K562 (cell line): ENCODE measurements around the gene FGD6. TPM values are rescaled to one million over a fixed set of nuclear protein-coding genes. Genes with fewer than 3 reads are reported as not detected.

Source experiments
- ATAC-seq: fragments of 200-7000 bp; cut with Tn5 transposase; 3 replicates; pipeline ENCODE4 v1.9.1; 2020; ENCODE audit warnings: moderate library complexity
- BruUV-seq: library from RNA; stranded (reverse); fragments of 400-500 nt; replicated peaks from 2 replicates; lab custom pipeline; 2021; lab: Mats Ljungman, UMichigan
- CTCF ChIA-PET: fragments of 300-600 bp; formaldehyde crosslinking; extraction: SDS; loops from one replicate; lab custom pipeline; 2021; ENCODE audit warnings: low intra/inter-chr PET ratio; lab: Yijun Ruan, JAX
- POLR2A ChIA-PET: fragments of 300-600, 350-650 bp; sonication (Branson Sonifier 250); formaldehyde crosslinking; extraction: SDS; loops from one replicate; lab custom pipeline; 2021; ENCODE audit warnings: antibody characterized with exemption, inconsistent platforms; lab: Yijun Ruan, JAX
- DNase-seq, 4 experiments: peaks; one replicate each; pipeline versions ENCODE4 v3.0.0 to v3.0.0-alpha.2; 2011 to 2018; ENCODE audit warnings: low spot score in 3 of 4, mixed read lengths in 3 of 4; ENCODE audit errors: extremely low read depth in 1 of 4
- FAIRE-seq: peaks from 2 replicates; lab custom pipeline; 2011; peaks lifted over from hg19 to GRCh38; lab: Jason Lieb, UNC
- H2AFZ ChIP-seq: 2 replicates; pipeline ENCODE4 v1.6.0; 2011; ENCODE audit warnings: low read depth, low read length, control low read depth, inconsistent platforms
- H3K27ac ChIP-seq: fragments of 200-600 bp; 3 replicates; pipeline ENCODE4 v1.8.0; 2011; ENCODE audit warnings: low read depth, mild to moderate bottlenecking, control low read depth, inconsistent platforms, low read length, moderate library complexity, mixed read lengths; ENCODE audit errors: extremely low read depth
- H3K27me3 ChIP-seq, 2 experiments: fragments of 300-600 bp in 1 of 2; 2 replicates in 1 of 2; 3 replicates in 1 of 2; pipeline versions ENCODE4 v1.6.0 to v1.8.0; 2011; ENCODE audit warnings: inconsistent platforms in 2 of 2, low read length in 2 of 2, mild to moderate bottlenecking in 1 of 2, mixed read lengths in 1 of 2, moderate library complexity in 1 of 2; ENCODE audit not compliant: control insufficient read depth in 2 of 2, insufficient read depth in 2 of 2
- H3K36me3 ChIP-seq: fragments of 300-600 bp; 3 replicates; pipeline ENCODE4 v1.8.0; 2011; ENCODE audit warnings: mild to moderate bottlenecking, low read length, inconsistent platforms; ENCODE audit not compliant: control insufficient read depth, insufficient read depth
- H3K4me1 ChIP-seq, 2 experiments: fragments of 200-600 bp in 1 of 2; replicated peaks in 1 of 2; 2 replicates in 1 of 2; 3 replicates in 1 of 2; pipeline versions ENCODE4 v1.5.1 to v1.8.0; 2011; ENCODE audit warnings: inconsistent platforms in 2 of 2, low read length in 2 of 2, mild to moderate bottlenecking in 1 of 2, mixed read lengths in 1 of 2, moderate library complexity in 1 of 2; ENCODE audit not compliant: control insufficient read depth in 2 of 2, insufficient read depth in 2 of 2
- H3K4me2 ChIP-seq: 2 replicates; pipeline ENCODE4 v1.6.1; 2011; ENCODE audit warnings: low read length, control low read depth, inconsistent platforms, mixed read lengths; ENCODE audit not compliant: insufficient read depth
- H3K4me3 ChIP-seq: fragments of 200-600 bp; sonication (generic), shearing (Covaris generic); 2 replicates; pipeline ENCODE4 v1.5.1; 2016; ENCODE audit warnings: control low read depth, inconsistent platforms
- H3K79me2 ChIP-seq: fragments of 200-600 bp; 3 replicates; pipeline ENCODE4 v1.8.0; 2011; ENCODE audit warnings: low read length, inconsistent platforms; ENCODE audit not compliant: control insufficient read depth, insufficient read depth
- H3K9ac ChIP-seq, 2 experiments: 2 replicates each; pipeline versions ENCODE4 v1.6.0 to v1.6.1; 2011; ENCODE audit warnings: low read depth in 2 of 2, low read length in 2 of 2, control low read depth in 1 of 2, inconsistent platforms in 1 of 2, mild to moderate bottlenecking in 1 of 2, mixed read lengths in 1 of 2; ENCODE audit not compliant: insufficient read depth in 1 of 2
- H3K9me1 ChIP-seq: one replicate; pipeline ENCODE4 v1.6.0; 2011; ENCODE audit warnings: inconsistent platforms, mild to moderate bottlenecking, low read length, moderate library complexity; ENCODE audit not compliant: control insufficient read depth, insufficient read depth
- H3K9me3 ChIP-seq: replicated peaks from 2 replicates; pipeline ENCODE4 v1.5.1; 2011; ENCODE audit warnings: low read depth, low read length, inconsistent platforms; ENCODE audit not compliant: control insufficient read depth, insufficient read depth
- H4K20me1 ChIP-seq: replicated peaks from 2 replicates; pipeline ENCODE4 v1.6.1; 2011; ENCODE audit warnings: low read length, inconsistent platforms, mixed read lengths; ENCODE audit not compliant: control insufficient read depth, insufficient read depth
- HDAC2 ChIP-seq: fragments of 450-650 bp; IDR thresholded peaks from 2 replicates; pipeline ENCODE4 v1.6.1; 2016; ENCODE audit warnings: mild to moderate bottlenecking
- IFI16 ChIP-seq: fragments of 250-450 bp; sonication (Bioruptor Pico); IDR thresholded peaks from 2 replicates; pipeline ENCODE4 v2.1.2; 2022; ENCODE audit warnings: mild to moderate bottlenecking, inconsistent platforms
- KAT2B ChIP-seq: IDR thresholded peaks from one replicate; pipeline ENCODE4 v1.6.1; 2012; ENCODE audit warnings: low read depth, mild to moderate bottlenecking, control low read depth, inconsistent platforms, low read length, moderate library complexity
- MAZ ChIP-seq, 2 experiments: fragments of 450-650 bp in 1 of 2; sonication (generic) in 1 of 2; formaldehyde crosslinking; IDR thresholded peaks in 1 of 2; conservative IDR thresholded peaks in 1 of 2; 2 replicates each; pipeline versions ENCODE4 v1.4.0 to v1.5.0; 2020; ENCODE audit warnings: mild to moderate bottlenecking in 1 of 2, missing genetic modification reagents in 1 of 2
- MYBL2 ChIP-seq, 2 experiments: fragments of 450-650 bp in 1 of 2; sonication (generic) in 1 of 2; formaldehyde crosslinking in 1 of 2; IDR thresholded peaks; 2 replicates each; pipeline versions ENCODE4 v1.6.1 to v1.8.1; 2017 to 2022; ENCODE audit warnings: borderline replicate concordance in 1 of 2, inconsistent platforms in 1 of 2, low read depth in 1 of 2, mild to moderate bottlenecking in 1 of 2, missing genetic modification reagents in 1 of 2, moderate library complexity in 1 of 2
- NBN ChIP-seq: fragments of 450-650 bp; IDR thresholded peaks from 2 replicates; pipeline ENCODE4 v1.6.1; 2016; ENCODE audit warnings: low read depth, mild to moderate bottlenecking
- NCOA2 ChIP-seq, 2 experiments: fragments of 450-650 bp; IDR thresholded peaks; 2 replicates each; pipeline ENCODE4 v1.6.1; 2018; ENCODE audit warnings: mild to moderate bottlenecking in 2 of 2, moderate library complexity in 1 of 2; ENCODE audit not compliant: partially characterized antibody in 2 of 2
- NR4A1 ChIP-seq, 2 experiments: fragments of 250-450 bp in 1 of 2; fragments of 450-650 bp in 1 of 2; sonication (Bioruptor Pico) in 1 of 2; IDR thresholded peaks; 2 replicates each; pipeline versions ENCODE4 v1.4.0 to v1.6.1; 2016 to 2020; ENCODE audit warnings: mild to moderate bottlenecking in 2 of 2, missing compliant biosample characterization in 1 of 2, missing genetic modification characterization in 1 of 2, moderate library complexity in 1 of 2
- SAP30 ChIP-seq: fragments of 200-600 bp; sonication (generic); IDR thresholded peaks from 2 replicates; pipeline ENCODE4 v1.6.1; 2012; ENCODE audit warnings: borderline replicate concordance, low read depth, mild to moderate bottlenecking, moderate library complexity, low read length, control low read depth, inconsistent platforms; ENCODE audit not compliant: insufficient read depth, poor library complexity, severe bottlenecking
- ZBED1 ChIP-seq: IDR thresholded peaks from 2 replicates; pipeline ENCODE4 v1.6.1; 2014
- WGBS: fragments of 100-300 bp; shearing (Covaris generic); methylation state at CpG from one replicate; pipeline ENCODE4 v1.1.6; 2016; ENCODE audit warnings: low coverage, mixed read lengths; ENCODE audit not compliant: insufficient coverage; ENCODE audit errors: missing lambda C conversion rate; 5-methylcytosine and 5-hydroxymethylcytosine counted together
- in situ Hi-C: fragments of 300-500 bp; cut with MboI; formaldehyde crosslinking; loops from 4 replicates; pipeline ENCODE4 v1.15.0; 2018; ENCODE audit warnings: inconsistent platforms, mixed read lengths
- intact Hi-C: fragments of 100-400 bp; cut with micrococcal nuclease; formaldehyde crosslinking; loops from 2 replicates; pipeline ENCODE4 v1.14.2; 2022
- polyA plus RNA-seq, 8 experiments: library from polyadenylated mRNA; depleted of rRNA in 4 of 8; stranded (reverse) in 5 of 8; unstranded in 3 of 8; fragments of >200 nt; fragmentation: Nextera tagmentation in 2 of 8; fragmentation: Illumina TruSeq in 1 of 8; extraction: Ambion mirVana in 2 of 8; extraction: Trizol in 1 of 8; gene quantifications; 2 replicates each; pipeline versions ENCODE4 v1.2.1 to v1.2.3, GENCODE V29; 2011 to 2014; ENCODE audit warnings: inconsistent platforms in 1 of 8, missing spikeins in 1 of 8
- total RNA-seq, 7 experiments: library from RNA; depleted of rRNA in 6 of 7; stranded (reverse); fragments of >200 nt in 6 of 7; fragmentation: Illumina TruSeq in 2 of 7; extraction: Trizol in 2 of 7; gene quantifications; 2 replicates each; pipeline versions ENCODE4 v1.2.1 to v1.2.3, GENCODE V29; 2011 to 2021; ENCODE audit warnings: low replicate concordance in 1 of 7
- TF ChIP-seq, protein P1 (sequence below): fragments of 450-650 bp; IDR thresholded peaks from 2 replicates; pipeline ENCODE4 v1.6.1; 2014; ENCODE audit warnings: low read depth, mild to moderate bottlenecking, moderate library complexity, borderline replicate concordance
- TF ChIP-seq, protein P2 (sequence below): fragments of 450-650 bp; formaldehyde crosslinking; IDR thresholded peaks from 2 replicates; pipeline ENCODE4 v1.4.0; 2020; ENCODE audit warnings: mild to moderate bottlenecking, moderate library complexity

The FGD6 gene
- total and polyA plus RNA-seq, 9 of the 15 experiments (the other 6 are each of a cell fraction or from before 2014, with no cell fraction given): 1.5 to 11.1 (median 5.8) TPM

DNA sequence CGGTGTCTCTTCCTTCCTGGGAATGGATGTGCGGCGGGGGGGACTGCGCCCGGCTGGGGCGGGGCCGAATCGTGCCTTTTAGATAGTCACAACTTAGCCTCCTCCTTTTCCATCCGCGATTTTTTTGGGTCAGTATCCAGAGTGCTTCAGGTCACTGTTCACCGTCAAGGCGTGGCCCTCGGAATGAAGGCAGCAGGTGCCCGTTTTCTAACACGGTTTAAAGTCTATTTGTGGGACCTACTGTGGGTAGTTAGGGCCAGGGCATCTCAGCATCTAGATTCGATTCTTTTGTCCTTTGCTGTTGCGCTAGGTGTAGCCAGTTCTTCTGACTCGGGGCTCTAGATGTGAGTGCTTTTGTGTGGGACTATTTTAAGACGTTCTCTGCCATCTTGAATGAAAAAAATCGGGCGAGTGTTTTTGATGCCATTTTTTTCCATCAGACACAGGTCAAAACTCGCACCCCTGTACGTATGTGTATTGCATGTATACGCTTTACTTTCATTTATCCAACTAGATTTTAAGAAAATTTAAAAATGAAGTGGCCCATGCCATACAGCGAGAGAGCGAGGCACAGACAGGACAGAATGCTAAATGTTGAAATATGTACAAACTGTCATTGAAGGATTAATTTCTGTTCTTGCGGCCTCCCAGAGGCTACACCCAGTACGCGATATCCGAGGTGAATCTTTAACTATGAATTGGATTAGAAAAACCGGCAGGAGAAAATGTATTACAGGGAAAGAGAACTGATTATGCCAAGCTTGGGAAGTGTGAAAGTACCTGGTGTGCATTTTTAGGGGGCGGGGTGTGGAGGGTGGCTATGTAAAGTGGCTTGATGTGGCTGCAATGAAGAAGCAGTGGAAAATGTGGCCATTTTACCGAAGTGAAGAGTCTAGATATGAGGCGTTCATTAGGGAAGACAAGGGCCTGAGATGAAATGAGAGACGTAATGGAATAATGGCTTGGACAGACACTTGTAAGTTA lies 1.2 kb upstream of the FGD6 start (continued):
- 0 out of 2 replicates have a peak, but pooled peaks have one; percentile 27 for TF ChIP-seq HDAC2

DNA sequence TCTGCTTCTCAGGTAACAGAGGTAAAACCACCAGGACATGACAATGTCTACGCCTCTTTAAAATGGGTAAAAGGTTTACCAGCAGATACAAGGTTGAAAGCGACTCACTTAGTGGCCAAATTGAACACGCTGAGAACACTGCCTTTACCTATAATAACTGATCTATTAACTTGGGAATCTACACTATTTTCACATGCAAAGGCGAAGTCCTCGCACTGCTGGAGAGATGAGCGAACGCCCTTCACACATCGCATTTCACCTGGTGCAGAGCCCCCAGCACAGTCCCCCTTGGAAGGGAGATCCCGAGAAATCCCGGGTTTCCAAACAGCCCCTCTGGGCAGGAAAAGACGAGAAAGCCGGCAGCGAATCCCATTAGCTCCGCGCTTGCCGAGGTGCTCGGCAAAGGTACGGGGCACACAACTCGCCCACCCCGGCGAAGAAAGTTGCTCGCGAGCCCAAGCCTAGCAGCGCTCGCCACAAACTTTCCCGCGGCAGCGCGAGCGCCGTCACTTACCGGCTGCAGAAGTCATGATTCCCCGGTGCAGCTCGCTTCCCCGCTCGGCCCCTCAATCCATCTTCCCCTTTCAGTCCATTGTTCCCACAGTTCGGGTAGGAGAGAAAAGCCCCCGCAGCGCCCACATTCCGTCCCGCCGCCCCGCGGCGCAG lies 423 bp downstream of the FGD6 start:
- peak overlapping the region; percentile 93 for H3K4me2 ChIP-seq
- H3K36me3 ChIP-seq: no peaks in the 10 kb centered on the region
- H2AFZ ChIP-seq: peak overlapping the region; percentile 91
- H3K27me3 ChIP-seq: no peaks in the 10 kb centered on the region
- peaks cover 8 to 14% of the 10 kb centered on the region in 2 experiments for H3K4me1 ChIP-seq
- CTCF ChIA-PET: interaction anchor here (0.6 to 2.6 kb wide), 3 partner anchors 98 to 202 kb away, joined by 3 to 32 read pairs (median 3); no protein-coding TSS in a partner anchor
- H4K20me1 ChIP-seq: no peaks in the 10 kb centered on the region
- ATAC-seq: peak; percentile 55
- peak overlapping the region; percentile 70 for H3K4me3 ChIP-seq
- peak overlapping the region; percentile 74 to 98 for H3K9ac ChIP-seq
- FAIRE-seq: no peak
- WGBS: under 1% methylated on average over 36 of the region's 45 CpGs
- in situ Hi-C loops: loop anchor here (5.0 kb wide), 1 partner anchor 90 kb away; no protein-coding TSS in a partner anchor
- no peaks in the 10 kb centered on the region for H3K9me1 ChIP-seq
- no peak for DNase-seq
- TSS peak; percentile 54 for BruUV-seq
- intact Hi-C loops: loop anchor here (1.0 to 10.0 kb wide), 6 partner anchors 36 to 258 kb away; partner anchors contain the start of gene METAP2
- POLR2A ChIA-PET: interaction anchor here (0.6 to 1.6 kb wide), 12 partner anchors 8 to 260 kb away, joined by 3 to 7 read pairs (median 3); partner anchors contain the start of genes METAP2 and NR2C1
- H3K27ac ChIP-seq: peak overlapping the region; percentile 77
- no peaks in the 10 kb centered on the region for H3K9me3 ChIP-seq
- peaks cover 88% of the 10 kb centered on the region for H3K79me2 ChIP-seq
- TF ChIP-seq MAZ (CRISPR knock-in tag; conservative IDR thresholded peaks at IDR 0.05 in 1 of 2, IDR thresholded peaks at IDR 0.05 in 1 of 2): peak in 1 of 2 experiments; percentile 58; a peak in 1 of 4 replicates
- TF ChIP-seq ZBED1: no peak; the same call in 1 of the 2 replicates
- TF ChIP-seq, protein P1, sequence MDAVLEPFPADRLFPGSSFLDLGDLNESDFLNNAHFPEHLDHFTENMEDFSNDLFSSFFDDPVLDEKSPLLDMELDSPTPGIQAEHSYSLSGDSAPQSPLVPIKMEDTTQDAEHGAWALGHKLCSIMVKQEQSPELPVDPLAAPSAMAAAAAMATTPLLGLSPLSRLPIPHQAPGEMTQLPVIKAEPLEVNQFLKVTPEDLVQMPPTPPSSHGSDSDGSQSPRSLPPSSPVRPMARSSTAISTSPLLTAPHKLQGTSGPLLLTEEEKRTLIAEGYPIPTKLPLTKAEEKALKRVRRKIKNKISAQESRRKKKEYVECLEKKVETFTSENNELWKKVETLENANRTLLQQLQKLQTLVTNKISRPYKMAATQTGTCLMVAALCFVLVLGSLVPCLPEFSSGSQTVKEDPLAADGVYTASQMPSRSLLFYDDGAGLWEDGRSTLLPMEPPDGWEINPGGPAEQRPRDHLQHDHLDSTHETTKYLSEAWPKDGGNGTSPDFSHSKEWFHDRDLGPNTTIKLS: no peak
- TF ChIP-seq MYBL2 (IDR thresholded peaks at IDR 0.05; ENCODE audit: low read depth): no peak
- no peak for TF ChIP-seq MYBL2 (CRISPR knock-in tag; IDR thresholded peaks at IDR 0.05; ENCODE audit: borderline replicate concordance)
- TF ChIP-seq, protein P2, sequence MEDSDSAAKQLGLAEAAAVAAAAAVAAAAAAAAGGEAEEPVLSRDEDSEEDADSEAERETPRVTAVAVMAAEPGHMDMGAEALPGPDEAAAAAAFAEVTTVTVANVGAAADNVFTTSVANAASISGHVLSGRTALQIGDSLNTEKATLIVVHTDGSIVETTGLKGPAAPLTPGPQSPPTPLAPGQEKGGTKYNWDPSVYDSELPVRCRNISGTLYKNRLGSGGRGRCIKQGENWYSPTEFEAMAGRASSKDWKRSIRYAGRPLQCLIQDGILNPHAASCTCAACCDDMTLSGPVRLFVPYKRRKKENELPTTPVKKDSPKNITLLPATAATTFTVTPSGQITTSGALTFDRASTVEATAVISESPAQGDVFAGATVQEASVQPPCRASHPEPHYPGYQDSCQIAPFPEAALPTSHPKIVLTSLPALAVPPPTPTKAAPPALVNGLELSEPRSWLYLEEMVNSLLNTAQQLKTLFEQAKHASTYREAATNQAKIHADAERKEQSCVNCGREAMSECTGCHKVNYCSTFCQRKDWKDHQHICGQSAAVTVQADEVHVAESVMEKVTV: no peak
- TF ChIP-seq IFI16: no peak
- no peak for TF ChIP-seq KAT2B
- peak; percentile 35 for TF ChIP-seq SAP30
- TF ChIP-seq NR4A1 (CRISPR knock-in tag; IDR thresholded peaks at IDR 0.05): no peak
- peak; percentile 38; the same call in 1 of the 2 replicates for TF ChIP-seq NR4A1 (tag; IDR thresholded peaks at IDR 0.05)
- TF ChIP-seq NBN: peak; percentile 23; the same call in 1 of the 2 replicates
- no peak for TF ChIP-seq NCOA2 (IDR thresholded peaks at IDR 0.05; ENCODE audit: partially characterized antibody in 2 of 2)
